Thyroid gland (tissue), 4 donors: ENCODE measurements around the gene MEP1B. TPM values are rescaled to one million over a fixed set of nuclear protein-coding genes. Genes with fewer than 3 reads are reported as not detected.
"Not testable (repeated sequence)": the region's sequence is repeated elsewhere in the genome, so short reads cannot be mapped to it uniquely, and the experiment has no call there.

ENCODE experiments used
- DNase-seq, 2 donors: peaks; one replicate each; pipeline ENCODE4 v3.0.0-alpha.2; 2019
- H3K27ac ChIP-seq, 3 donors: fragments of 200-600 bp; sonication (generic); 1 replicate in 2 of 3; 2 replicates in 1 of 3; pipeline ENCODE4 v1.5.1; 2016 to 2019; ENCODE audit warnings: mild to moderate bottlenecking in 1 of 3, moderate library complexity in 1 of 3
- H3K27me3 ChIP-seq: fragments of 200-600 bp; sonication (generic); one replicate; pipeline ENCODE4 v1.5.1; 2019
- H3K36me3 ChIP-seq, 2 donors: fragments of 200-600 bp; sonication (generic); one replicate each; pipeline ENCODE4 v1.5.1; 2016 to 2019
- H3K4me1 ChIP-seq, 2 donors: fragments of 200-600 bp; sonication (generic); one replicate each; pipeline ENCODE4 v1.5.1; 2017 to 2019
- H3K4me3 ChIP-seq, 3 donors: fragments of 200-600 bp; sonication (generic); replicated peaks in 1 of 3; 1 replicate in 2 of 3; 2 replicates in 1 of 3; pipeline ENCODE4 v1.5.1; 2016; ENCODE audit warnings: mild to moderate bottlenecking in 1 of 3
- H3K9me3 ChIP-seq: fragments of 200-600 bp; sonication (generic); one replicate; pipeline ENCODE4 v1.5.1; 2017
- POLR2A ChIP-seq, 2 donors: fragments of 450-650 bp; IDR thresholded peaks; one replicate each; pipeline ENCODE4 v1.6.1; 2017; ENCODE audit warnings: antibody characterized with exemption in 2 of 2, mild to moderate bottlenecking in 2 of 2, moderate library complexity in 1 of 2
- WGBS, 2 donors: methylation state at CpG; one replicate each; pipeline ENCODE4 v1.1.5; 2017; 5-methylcytosine and 5-hydroxymethylcytosine counted together
- intact Hi-C: fragments of 100-400 bp; cut with DNase I; formaldehyde crosslinking; loops from one replicate; pipeline ENCODE4 v1.15.1; 2023
- total RNA-seq, 4 donors: library from RNA; depleted of rRNA; stranded (reverse); fragments of >200 nt; gene quantifications; one replicate each; pipeline ENCODE4 v1.2.3, GENCODE V29; 2016
- TF ChIP-seq, protein P1 (sequence below), 6 experiments: fragments of 200-600 bp in 3 of 6; fragments of 450-650 bp in 3 of 6; sonication (generic) in 3 of 6; IDR thresholded peaks; one replicate each; pipeline ENCODE4 v1.5.1; 2016 to 2019; ENCODE audit warnings: antibody characterized with exemption in 6 of 6, mild to moderate bottlenecking in 2 of 6, inconsistent platforms in 1 of 6, moderate library complexity in 1 of 6

MEP1B gene
- total RNA-seq, 4 donors from 2014 or later: 0.38 TPM; not detected in 3

GRCh38 chr18:32174719-32175118 lies 15.1 kb upstream of the MEP1B start:
- DNase-seq: no peak
- H3K27me3 ChIP-seq: no peaks in the 10 kb centered on the region
- H3K4me3 ChIP-seq: no peak overlapping the region
- H3K27ac ChIP-seq: no peak overlapping the region
- no peaks in the 10 kb centered on the region for H3K36me3 ChIP-seq
- H3K9me3 ChIP-seq: no peaks in the 10 kb centered on the region
- TF ChIP-seq POLR2A (IDR thresholded peaks at IDR 0.05): no peak
- TF ChIP-seq, protein P1, sequence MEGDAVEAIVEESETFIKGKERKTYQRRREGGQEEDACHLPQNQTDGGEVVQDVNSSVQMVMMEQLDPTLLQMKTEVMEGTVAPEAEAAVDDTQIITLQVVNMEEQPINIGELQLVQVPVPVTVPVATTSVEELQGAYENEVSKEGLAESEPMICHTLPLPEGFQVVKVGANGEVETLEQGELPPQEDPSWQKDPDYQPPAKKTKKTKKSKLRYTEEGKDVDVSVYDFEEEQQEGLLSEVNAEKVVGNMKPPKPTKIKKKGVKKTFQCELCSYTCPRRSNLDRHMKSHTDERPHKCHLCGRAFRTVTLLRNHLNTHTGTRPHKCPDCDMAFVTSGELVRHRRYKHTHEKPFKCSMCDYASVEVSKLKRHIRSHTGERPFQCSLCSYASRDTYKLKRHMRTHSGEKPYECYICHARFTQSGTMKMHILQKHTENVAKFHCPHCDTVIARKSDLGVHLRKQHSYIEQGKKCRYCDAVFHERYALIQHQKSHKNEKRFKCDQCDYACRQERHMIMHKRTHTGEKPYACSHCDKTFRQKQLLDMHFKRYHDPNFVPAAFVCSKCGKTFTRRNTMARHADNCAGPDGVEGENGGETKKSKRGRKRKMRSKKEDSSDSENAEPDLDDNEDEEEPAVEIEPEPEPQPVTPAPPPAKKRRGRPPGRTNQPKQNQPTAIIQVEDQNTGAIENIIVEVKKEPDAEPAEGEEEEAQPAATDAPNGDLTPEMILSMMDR (IDR thresholded peaks at IDR 0.05): no peak
- 89 to 93% methylated on average over 7 of the region's 7 CpGs for WGBS, 2 donors
- peaks cover 0 to 2% of the 10 kb centered on the region in 2 donors for H3K4me1 ChIP-seq
- intact Hi-C loops: no loop called here

DNA sequence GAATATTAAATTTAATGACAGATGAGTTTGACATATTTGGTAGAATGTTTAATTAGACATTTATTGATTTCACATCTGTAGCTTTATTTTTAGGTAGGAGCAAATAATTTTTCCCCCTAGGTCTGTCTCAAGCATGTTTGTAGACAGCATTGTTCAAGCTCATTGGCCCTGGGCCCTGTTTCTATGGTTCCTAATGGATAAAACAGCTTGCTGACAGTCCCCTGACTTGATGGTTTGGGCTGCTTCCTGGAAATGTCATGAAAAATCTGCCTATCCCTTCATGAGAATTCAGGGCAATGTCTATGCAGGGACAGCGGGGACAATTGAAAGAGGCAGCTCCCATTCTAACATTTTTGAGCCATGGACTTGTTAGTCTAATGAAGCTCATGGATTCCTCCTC lies 14.6 kb upstream of the MEP1B start:
- no peak for TF ChIP-seq POLR2A (IDR thresholded peaks at IDR 0.05)
- TF ChIP-seq, protein P1 (IDR thresholded peaks at IDR 0.05): no peak
- no peaks in the 10 kb centered on the region for H3K9me3 ChIP-seq
- H3K27ac ChIP-seq: no peak overlapping the region
- no peak overlapping the region for H3K4me3 ChIP-seq
- no peaks in the 10 kb centered on the region for H3K27me3 ChIP-seq
- intact Hi-C loops: no loop called here
- H3K4me1 ChIP-seq: peaks cover 0 to 6% of the 10 kb centered on the region in 2 donors
- H3K36me3 ChIP-seq: no peaks in the 10 kb centered on the region
- 83 to 88% methylated on average over 1 of the region's 1 CpG for WGBS, 2 donors
- no peak for DNase-seq

- H3K9me3 ChIP-seq, H3K4me3 ChIP-seq, DNase-seq, H3K36me3 ChIP-seq, H3K4me1 ChIP-seq, intact Hi-C loops, H3K27ac ChIP-seq, H3K27me3 ChIP-seq: not testable (repeated sequence)
- 98 to 100% methylated on average over 1 of the region's 1 CpG for WGBS, 2 donors
These were observed 13.1 kb upstream of the MEP1B start for GRCh38 chr18:32176745-32177144.

GRCh38 chr18:32177530-32177929 lies 12.3 kb upstream of the MEP1B start:
- Histone ChIP-seq H3K27me3 (no peaks in the 10 kb centered on the region), H3K27ac (no peak overlapping the region), H3K36me3 (no peaks in the 10 kb centered on the region), H3K9me3 (no peaks in the 10 kb centered on the region), H3K4me3 (no peak overlapping the region), H3K4me1 (peaks cover 0 to 6% of the 10 kb centered on the region in 2 donors)
- no peak for DNase-seq
- WGBS, 2 donors: 67 to 68% methylated on average over 3 of the region's 3 CpGs
- intact Hi-C loops: no loop called here
- no peak for TF ChIP-seq POLR2A (IDR thresholded peaks at IDR 0.05)
- TF ChIP-seq, protein P1 (IDR thresholded peaks at IDR 0.05): no peak

- Histone ChIP-seq H3K4me3 (no peak overlapping the region), H3K36me3 (no peaks in the 10 kb centered on the region), H3K27ac (no peak overlapping the region), H3K4me1 (peaks cover 0 to 6% of the 10 kb centered on the region in 2 donors), H3K27me3 (no peaks in the 10 kb centered on the region), H3K9me3 (no peaks in the 10 kb centered on the region)
- TF ChIP-seq, protein P1 (IDR thresholded peaks at IDR 0.05): no peak
- no peak for TF ChIP-seq POLR2A (IDR thresholded peaks at IDR 0.05)
- DNase-seq: no peak
- intact Hi-C loops: no loop called here
These were observed 6.3 kb upstream of the MEP1B start for GRCh38 chr18:32183503-32183902.

GRCh38 chr18:32190209-32190608 lies 370 bp downstream of the MEP1B start:
- no peak for DNase-seq

More at GRCh38 chr18:32190209-32190608, 370 bp downstream of the MEP1B start:
- WGBS, 2 donors: 89 to 92% methylated on average over 2 of the region's 2 CpGs
- no peak for TF ChIP-seq POLR2A (IDR thresholded peaks at IDR 0.05)
- TF ChIP-seq, protein P1 (IDR thresholded peaks at IDR 0.05): no peak
- Histone ChIP-seq H3K27me3 (no peaks in the 10 kb centered on the region), H3K9me3 (no peaks in the 10 kb centered on the region), H3K4me1 (no peaks in the 10 kb centered on the region), H3K27ac (no peak overlapping the region), H3K4me3 (no peak overlapping the region), H3K36me3 (no peaks in the 10 kb centered on the region)
- intact Hi-C loops: no loop called here
